Measurements from ENCODE around the gene RAB9B. TPM values are rescaled to one million over a fixed set of nuclear protein-coding genes. Genes with fewer than 3 reads are reported as not detected.

The RAB9B gene
- polyA plus RNA-seq, 3 donors, result 0.01 to 0.08 TPM; not detected in 1

- TF ChIP-seq CTCF (IDR thresholded peaks at IDR 0.05), result no peak
- Mint-ChIP-seq H3K4me3 (no peak overlapping the region), H3K27ac (no peak overlapping the region), H3K36me3 (no peaks in the 10 kb centered on the region), H3K4me1 (no peaks in the 10 kb centered on the region), H3K27me3 (ENCODE audit: low read depth in 3 of 3) (peaks cover 0 to 6% (median 0%) of the 10 kb centered on the region in 3 donors), H3K9me3 (no peaks in the 10 kb centered on the region)
- Histone ChIP-seq H4K20me1 (ENCODE audit: insufficient read depth, low read length) (no peaks in the 10 kb centered on the region), H3K4me1 (ENCODE audit: control insufficient read depth in 1 of 2, insufficient read depth in 2 of 2, low read length in 2 of 2) (no peaks in the 10 kb centered on the region), H3K9me3 (replicated peaks in 1 of 2; ENCODE audit: control insufficient read depth in 1 of 2, insufficient read depth in 1 of 2, low read length in 2 of 2) (no peaks in the 10 kb centered on the region), H3K27me3 (ENCODE audit: control insufficient read depth in 2 of 2, insufficient read depth in 2 of 2, low read length in 2 of 2) (peaks cover 0 to 6% of the 10 kb centered on the region in 2 donors), H3K4me3 (replicated peaks in 1 of 3; ENCODE audit: low read depth in 2 of 3, low read length in 3 of 3) (no peak overlapping the region), H3K4me2 (replicated peaks; ENCODE audit: extremely low read depth, low read length, poor library complexity, severe bottlenecking) (no peak overlapping the region), H2AFZ (ENCODE audit: insufficient read depth, low read depth, low read length, poor library complexity, severe bottlenecking) (no peak overlapping the region), H3K27ac (ENCODE audit: low read depth in 1 of 2, low read length in 2 of 2) (no peak overlapping the region), H3K36me3 (replicated peaks in 1 of 2; ENCODE audit: control insufficient read depth in 1 of 2, insufficient read depth in 2 of 2, low read length in 2 of 2) (no peaks in the 10 kb centered on the region), H3K9ac (ENCODE audit: insufficient read depth, low read length, poor library complexity, severe bottlenecking) (no peak overlapping the region), H3K79me2 (ENCODE audit: insufficient read depth, low read length) (no peaks in the 10 kb centered on the region)
- no peak for DNase-seq
- intact Hi-C loops (cut with micrococcal nuclease), result loop anchor here in 1 of 2 donors (10.0 kb wide), 1 partner anchor 287 kb away; no protein-coding TSS in a partner anchor
- no CpG with 5 or more reads among the region's 5 CpGs for WGBS (ENCODE audit: insufficient coverage)
Measured at GRCh38 chrX:103847174-103847870, 15.3 kb upstream of the RAB9B start.

- TF ChIP-seq CTCF (IDR thresholded peaks at IDR 0.05), result no peak
- no peak overlapping the region for H3K4me3 ChIP-seq (replicated peaks in 1 of 3; ENCODE audit: low read depth in 2 of 3, low read length in 3 of 3)
- H2AFZ ChIP-seq (ENCODE audit: insufficient read depth, low read depth, low read length, poor library complexity, severe bottlenecking), result no peak overlapping the region
- intact Hi-C loops (cut with micrococcal nuclease), result loop anchor here in 1 of 2 donors (10.0 kb wide), 1 partner anchor 288 kb away; no protein-coding TSS in a partner anchor
- H3K9me3 ChIP-seq (replicated peaks in 1 of 2; ENCODE audit: control insufficient read depth in 1 of 2, insufficient read depth in 1 of 2, low read length in 2 of 2), result no peaks in the 10 kb centered on the region
- Mint-ChIP-seq H3K27me3 (ENCODE audit: low read depth in 3 of 3) (peaks cover 0 to 6% (median 0%) of the 10 kb centered on the region in 3 donors), H3K4me3 (no peak overlapping the region), H3K9me3 (no peaks in the 10 kb centered on the region), H3K4me1 (no peaks in the 10 kb centered on the region), H3K27ac (no peak overlapping the region), H3K36me3 (no peaks in the 10 kb centered on the region)
- H3K36me3 ChIP-seq (replicated peaks in 1 of 2; ENCODE audit: control insufficient read depth in 1 of 2, insufficient read depth in 2 of 2, low read length in 2 of 2), result no peaks in the 10 kb centered on the region
- H3K4me2 ChIP-seq (replicated peaks; ENCODE audit: extremely low read depth, low read length, poor library complexity, severe bottlenecking), result no peak overlapping the region
- DNase-seq, result no peak
- no peaks in the 10 kb centered on the region for H3K4me1 ChIP-seq (ENCODE audit: control insufficient read depth in 1 of 2, insufficient read depth in 2 of 2, low read length in 2 of 2)
- no peaks in the 10 kb centered on the region for H3K79me2 ChIP-seq (ENCODE audit: insufficient read depth, low read length)
- H3K27me3 ChIP-seq (ENCODE audit: control insufficient read depth in 2 of 2, insufficient read depth in 2 of 2, low read length in 2 of 2), result peaks cover 0 to 6% of the 10 kb centered on the region in 2 donors
- H4K20me1 ChIP-seq (ENCODE audit: insufficient read depth, low read length), result no peaks in the 10 kb centered on the region
- H3K9ac ChIP-seq (ENCODE audit: insufficient read depth, low read length, poor library complexity, severe bottlenecking), result no peak overlapping the region
- no peak overlapping the region for H3K27ac ChIP-seq (ENCODE audit: low read depth in 1 of 2, low read length in 2 of 2)
Measured at GRCh38 chrX:103846386-103846785, 14.3 kb upstream of the RAB9B start.

All from CD14-positive monocyte (primary cell).